CD4-positive, CD25-positive, alpha-beta regulatory T cell (primary cell): ENCODE data around the gene CCNT2. TPM values are rescaled to one million over a fixed set of nuclear protein-coding genes. Genes with fewer than 3 reads are reported as not detected.
A peak's percentile ranks its signal among the peaks of the same experiment; 100 is the strongest.

Source experiments
- ATAC-seq, 2 donors: fragments of 150-1000 bp; cut with Tn5 transposase; one replicate each; pipeline ENCODE4 v1.10.0; 2021; ENCODE audit warnings: low read depth in 2 of 2, moderate number of reproducible peaks in 2 of 2, moderate library complexity in 1 of 2
- DNase-seq, 3 donors: peaks; one replicate each; pipeline versions ENCODE4 v3.0.0 to v3.0.0-alpha.2; 2012 to 2022; ENCODE audit warnings: mixed read lengths in 1 of 3
- H3K27ac ChIP-seq: one replicate; pipeline ENCODE4 v1.7.0; 2013; ENCODE audit warnings: mild to moderate bottlenecking, low read length; ENCODE audit not compliant: insufficient read depth, poor library complexity, severe bottlenecking
- H3K27me3 ChIP-seq: one replicate; pipeline ENCODE4 v1.7.0; 2013; ENCODE audit warnings: low read length; ENCODE audit not compliant: control insufficient read depth, insufficient read depth
- H3K36me3 ChIP-seq: one replicate; pipeline ENCODE4 v1.7.0; 2013; ENCODE audit warnings: mild to moderate bottlenecking, low read length, moderate library complexity; ENCODE audit not compliant: control insufficient read depth, insufficient read depth
- H3K4me1 ChIP-seq: 2 replicates; pipeline ENCODE4 v1.7.0; 2013; ENCODE audit warnings: mild to moderate bottlenecking, low read length; ENCODE audit not compliant: insufficient read depth, control insufficient read depth, poor library complexity, severe bottlenecking
- H3K4me3 ChIP-seq: one replicate; pipeline ENCODE4 v1.7.0; 2013; ENCODE audit warnings: low read depth, mild to moderate bottlenecking, low read length, moderate library complexity
- H3K9me3 ChIP-seq, 2 experiments: 1 replicate in 1 of 2; 2 replicates in 1 of 2; pipeline ENCODE4 v1.7.0; 2013; ENCODE audit warnings: low read length in 2 of 2, mild to moderate bottlenecking in 1 of 2, moderate library complexity in 1 of 2; ENCODE audit not compliant: control insufficient read depth in 2 of 2
- H3K27ac Mint-ChIP-seq, 3 donors: one replicate each; pipeline ENCODE4 v1.8.0; 2020 to 2022; ENCODE audit warnings: mild to moderate bottlenecking in 3 of 3, mixed read lengths in 3 of 3, moderate library complexity in 2 of 3
- H3K27me3 Mint-ChIP-seq: one replicate; pipeline ENCODE4 v1.8.0; 2022; ENCODE audit warnings: mild to moderate bottlenecking, mixed read lengths
- H3K36me3 Mint-ChIP-seq: one replicate; pipeline ENCODE4 v1.8.0; 2020; ENCODE audit warnings: mixed read lengths
- H3K4me1 Mint-ChIP-seq, 4 donors: one replicate each; pipeline ENCODE4 v1.8.0; 2020 to 2022; ENCODE audit warnings: mixed read lengths in 4 of 4, mild to moderate bottlenecking in 1 of 4
- H3K4me3 Mint-ChIP-seq, 4 donors: one replicate each; pipeline ENCODE4 v1.8.0; 2020 to 2022; ENCODE audit warnings: mild to moderate bottlenecking in 4 of 4, mixed read lengths in 4 of 4, moderate library complexity in 3 of 4
- H3K9me3 Mint-ChIP-seq, 7 donors: one replicate each; pipeline ENCODE4 v1.8.0; 2020 to 2022; ENCODE audit warnings: mixed read lengths in 7 of 7, mild to moderate bottlenecking in 3 of 7, moderate library complexity in 2 of 7
- polyA plus RNA-seq, 4 donors: library from polyadenylated mRNA; unstranded; fragments of 300-500 nt; fragmentation: Illumina TruSeq; gene quantifications; one replicate each; pipeline ENCODE4 v1.2.3, GENCODE V29; 2021
- total RNA-seq: library from RNA; stranded (reverse); gene quantifications from one replicate; pipeline ENCODE4 v1.2.3, GENCODE V29; 2022

The CCNT2 gene
- total and polyA plus RNA-seq, 5 donors from 2014 or later, result 18.1 to 71.2 (median 26.2) TPM

DNA sequence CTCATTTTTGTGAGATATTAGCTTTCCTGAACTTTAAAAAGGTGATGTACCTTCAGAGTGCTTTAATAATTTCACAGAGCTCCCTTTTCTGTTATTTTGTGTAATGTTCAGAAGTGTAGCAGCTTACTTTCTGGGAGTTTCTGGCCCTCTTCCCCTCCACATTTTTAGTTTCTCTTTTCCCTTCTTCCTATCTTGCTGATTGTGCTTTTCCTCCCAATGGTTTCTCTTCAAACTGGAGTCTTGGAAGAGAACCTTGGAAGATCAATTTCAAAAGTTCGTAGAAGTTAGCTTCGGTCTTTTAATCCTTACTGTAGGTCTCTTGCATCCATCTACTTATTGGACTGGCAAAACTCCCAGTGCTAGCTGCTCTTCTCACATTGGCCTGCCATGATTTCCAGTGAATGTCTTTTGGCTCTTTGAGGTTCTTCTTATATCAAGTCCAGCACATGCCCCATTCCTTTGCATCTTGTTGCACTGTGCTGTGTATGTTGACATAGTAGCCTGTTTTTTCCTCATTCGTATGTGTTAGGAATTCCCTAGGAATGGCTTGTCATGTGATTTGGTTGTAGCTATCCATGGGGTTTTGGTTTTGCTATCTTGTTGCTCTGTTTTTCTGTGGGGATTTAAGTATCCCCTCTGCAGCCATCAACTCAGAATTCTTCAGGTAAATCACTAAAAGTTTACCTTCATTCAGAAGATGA lies 7.8 kb downstream of the CCNT2 start:
- Mint-ChIP-seq H3K9me3 (no peaks in the 10 kb centered on the region), H3K36me3 (peaks cover 26% of the 10 kb centered on the region), H3K4me1 (peaks cover 44 to 93% (median 73%) of the 10 kb centered on the region in 4 donors), H3K27me3 (no peaks in the 10 kb centered on the region), H3K27ac (peak overlapping the region in 1 of 3 donors; percentile 29), H3K4me3 (peak overlapping the region; percentile 59 to 78 (median 73))
- no peak for DNase-seq
- peaks cover 23% of the 10 kb centered on the region for H3K36me3 ChIP-seq
- peaks cover 70% of the 10 kb centered on the region for H3K4me1 ChIP-seq
- no peak for ATAC-seq
- no peaks in the 10 kb centered on the region for H3K27me3 ChIP-seq
- H3K4me3 ChIP-seq, result peak overlapping the region; percentile 49
- no peaks in the 10 kb centered on the region for H3K9me3 ChIP-seq
- H3K27ac ChIP-seq, result no peak overlapping the region

DNA sequence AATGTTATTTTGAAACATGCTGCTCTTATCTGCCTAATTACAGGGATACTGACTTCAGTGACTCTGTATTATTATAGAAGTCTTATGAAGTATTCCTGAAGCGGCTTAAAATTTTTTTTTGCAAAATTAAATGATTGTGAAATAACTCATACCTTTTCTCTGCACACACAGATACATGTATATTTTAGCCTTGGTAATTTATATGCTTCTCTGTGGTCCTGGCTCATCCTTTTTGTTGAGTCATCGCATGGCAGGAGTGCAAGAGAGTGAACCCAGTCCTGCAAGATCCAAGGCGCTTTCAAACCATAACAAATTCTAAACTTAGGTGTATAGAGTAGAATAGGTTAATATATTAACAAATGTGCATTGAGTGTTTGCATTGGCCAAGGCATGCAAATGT lies 8.6 kb downstream of the CCNT2 start:
- Histone ChIP-seq H3K27ac (no peak overlapping the region), H3K4me3 (peak overlapping the region; percentile 49), H3K27me3 (no peaks in the 10 kb centered on the region), H3K36me3 (peaks cover 23% of the 10 kb centered on the region), H3K4me1 (peaks cover 69% of the 10 kb centered on the region), H3K9me3 (no peaks in the 10 kb centered on the region)
- Mint-ChIP-seq H3K27me3 (no peaks in the 10 kb centered on the region), H3K4me1 (peaks cover 46 to 92% (median 72%) of the 10 kb centered on the region in 4 donors), H3K9me3 (no peaks in the 10 kb centered on the region), H3K4me3 (peak overlapping the region in 2 of 4 donors; percentile 28 to 32), H3K27ac (no peak overlapping the region), H3K36me3 (peaks cover 30% of the 10 kb centered on the region)
- no peak for ATAC-seq
- DNase-seq, result no peak

DNA sequence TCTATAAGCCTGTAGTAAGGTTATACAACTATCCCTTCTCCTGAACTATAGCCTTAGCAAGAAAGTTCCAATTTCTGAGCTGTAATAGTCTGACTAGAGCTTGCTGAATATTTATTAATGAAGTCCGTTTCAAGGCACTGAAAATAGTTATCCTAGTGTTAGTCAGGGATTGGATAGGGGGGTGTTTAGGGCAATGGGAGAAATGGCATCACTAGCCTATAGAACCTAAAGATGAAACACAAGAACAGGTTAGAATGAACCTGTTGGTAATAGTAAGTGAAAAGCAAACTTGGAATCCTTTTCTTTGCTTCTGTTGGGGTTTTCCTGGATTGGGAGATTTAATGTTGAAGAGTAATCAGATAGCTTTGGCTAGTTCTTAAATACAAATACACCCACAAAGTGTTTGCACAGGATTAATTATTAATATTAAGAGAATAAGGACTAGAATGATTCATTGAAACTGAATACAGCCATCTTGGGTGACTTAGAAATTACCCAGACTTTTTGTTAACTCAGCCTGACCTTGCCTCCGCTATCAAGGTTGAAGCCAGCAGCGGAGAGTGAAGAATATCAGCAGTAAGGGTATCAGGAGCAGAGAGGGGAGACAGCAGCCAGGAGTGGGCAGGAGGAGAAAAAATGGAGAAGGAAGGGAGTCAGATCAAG lies 14.4 kb downstream of the CCNT2 start:
- Histone ChIP-seq H3K4me3 (no peak overlapping the region), H3K27me3 (no peaks in the 10 kb centered on the region), H3K27ac (no peak overlapping the region), H3K36me3 (peaks cover 26% of the 10 kb centered on the region), H3K9me3 (no peaks in the 10 kb centered on the region), H3K4me1 (peaks cover 56% of the 10 kb centered on the region)
- Mint-ChIP-seq H3K27ac (peak overlapping the region; percentile 57 to 92 (median 63)), H3K9me3 (no peaks in the 10 kb centered on the region), H3K4me3 (peak overlapping the region; percentile 9 to 68 (median 44)), H3K36me3 (peaks cover 19% of the 10 kb centered on the region), H3K27me3 (no peaks in the 10 kb centered on the region), H3K4me1 (peaks cover 43 to 85% (median 75%) of the 10 kb centered on the region in 4 donors)
- ATAC-seq (no peak), DNase-seq (no peak)

DNA sequence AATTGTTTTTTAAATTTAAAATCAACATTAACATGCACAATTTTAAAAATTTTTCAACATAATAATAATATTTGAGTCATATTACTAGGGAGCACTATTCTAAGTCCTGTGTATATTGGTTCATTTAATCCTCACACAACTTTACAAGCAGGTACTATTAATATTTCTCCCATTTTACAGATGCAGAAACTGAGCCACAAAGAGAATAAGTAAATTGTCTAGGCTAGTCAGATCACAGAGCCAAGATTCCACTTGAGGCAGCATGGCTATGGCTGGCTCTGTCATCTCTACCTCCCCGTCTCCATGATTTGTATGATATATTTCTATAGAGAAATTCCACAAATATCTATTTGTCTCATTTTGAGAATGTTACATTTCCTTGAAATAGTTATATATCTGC lies 15.1 kb downstream of the CCNT2 start:
- H3K27ac Mint-ChIP-seq, result no peak overlapping the region
- ATAC-seq, result no peak
- H3K36me3 Mint-ChIP-seq, result peaks cover 21% of the 10 kb centered on the region
- H3K27ac ChIP-seq, result no peak overlapping the region
- peak overlapping the region in 1 of 4 donors; percentile 54 for H3K4me3 Mint-ChIP-seq
- H3K36me3 ChIP-seq, result peaks cover 34% of the 10 kb centered on the region
- H3K27me3 Mint-ChIP-seq, result no peaks in the 10 kb centered on the region
- no peaks in the 10 kb centered on the region for H3K27me3 ChIP-seq
- peaks cover 55% of the 10 kb centered on the region for H3K4me1 ChIP-seq
- no peak overlapping the region for H3K4me3 ChIP-seq
- H3K4me1 Mint-ChIP-seq, result peaks cover 45 to 86% (median 76%) of the 10 kb centered on the region in 4 donors
- H3K9me3 ChIP-seq, result no peaks in the 10 kb centered on the region
- no peak for DNase-seq
- no peaks in the 10 kb centered on the region for H3K9me3 Mint-ChIP-seq

DNA sequence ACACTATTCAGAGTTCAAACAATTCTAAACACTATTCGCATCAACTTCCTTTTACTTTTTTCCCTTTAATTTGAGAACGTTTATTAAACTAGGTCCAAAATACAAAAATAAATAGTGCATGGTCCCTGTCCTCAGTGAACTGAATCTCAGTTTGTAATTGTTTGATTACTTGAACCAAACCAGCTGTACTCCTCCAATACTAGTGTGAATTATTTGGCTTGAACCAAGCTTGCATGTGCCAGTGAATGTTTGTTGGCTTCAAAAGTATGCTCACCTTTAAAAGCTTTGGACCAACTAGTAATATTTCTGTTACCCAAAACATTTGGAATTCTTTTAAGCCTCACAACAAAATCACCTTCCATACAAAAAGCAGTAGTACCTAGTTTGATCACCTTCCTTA lies 15.5 kb downstream of the CCNT2 start:
- Mint-ChIP-seq H3K9me3 (no peaks in the 10 kb centered on the region), H3K27ac (no peak overlapping the region), H3K36me3 (peaks cover 21% of the 10 kb centered on the region), H3K27me3 (no peaks in the 10 kb centered on the region), H3K4me1 (peaks cover 45 to 83% (median 75%) of the 10 kb centered on the region in 4 donors), H3K4me3 (peak overlapping the region in 1 of 4 donors; percentile 38)
- H3K4me3 ChIP-seq, result peak overlapping the region; percentile 1
- H3K27me3 ChIP-seq, result no peaks in the 10 kb centered on the region
- no peak overlapping the region for H3K27ac ChIP-seq
- peaks cover 38% of the 10 kb centered on the region for H3K36me3 ChIP-seq
- no peaks in the 10 kb centered on the region for H3K9me3 ChIP-seq
- ATAC-seq (no peak), DNase-seq (no peak)
- peaks cover 54% of the 10 kb centered on the region for H3K4me1 ChIP-seq

DNA sequence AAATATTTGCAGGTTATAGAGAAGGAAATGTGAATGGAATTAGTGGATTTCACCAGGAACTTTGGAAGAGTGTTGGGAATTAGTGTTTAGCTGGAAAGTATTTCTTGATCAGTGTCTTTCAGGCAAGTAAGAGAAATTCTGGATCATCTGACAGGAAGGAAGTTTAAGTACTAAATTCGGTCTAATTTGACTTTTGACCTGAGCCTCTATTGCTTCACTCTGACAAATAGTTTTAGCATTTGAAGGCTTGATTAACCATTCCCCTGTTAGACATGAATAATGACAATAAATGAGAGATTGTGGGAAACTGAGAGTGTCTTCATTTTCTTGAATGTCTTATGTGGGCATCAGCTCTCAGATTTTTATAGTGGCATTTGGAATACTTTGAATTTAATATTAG lies 16.0 kb downstream of the CCNT2 start:
- Histone ChIP-seq H3K27ac (no peak overlapping the region), H3K27me3 (no peaks in the 10 kb centered on the region), H3K4me3 (peak overlapping the region; percentile 1), H3K9me3 (no peaks in the 10 kb centered on the region), H3K4me1 (peaks cover 51% of the 10 kb centered on the region), H3K36me3 (peaks cover 40% of the 10 kb centered on the region)
- ATAC-seq (no peak), DNase-seq (no peak)
- Mint-ChIP-seq H3K27ac (peak overlapping the region in 1 of 3 donors; percentile 10), H3K4me1 (peaks cover 45 to 79% (median 72%) of the 10 kb centered on the region in 4 donors), H3K4me3 (peak overlapping the region in 3 of 4 donors; percentile 38 to 51 (median 51)), H3K36me3 (peaks cover 23% of the 10 kb centered on the region), H3K9me3 (no peaks in the 10 kb centered on the region), H3K27me3 (no peaks in the 10 kb centered on the region)

DNA sequence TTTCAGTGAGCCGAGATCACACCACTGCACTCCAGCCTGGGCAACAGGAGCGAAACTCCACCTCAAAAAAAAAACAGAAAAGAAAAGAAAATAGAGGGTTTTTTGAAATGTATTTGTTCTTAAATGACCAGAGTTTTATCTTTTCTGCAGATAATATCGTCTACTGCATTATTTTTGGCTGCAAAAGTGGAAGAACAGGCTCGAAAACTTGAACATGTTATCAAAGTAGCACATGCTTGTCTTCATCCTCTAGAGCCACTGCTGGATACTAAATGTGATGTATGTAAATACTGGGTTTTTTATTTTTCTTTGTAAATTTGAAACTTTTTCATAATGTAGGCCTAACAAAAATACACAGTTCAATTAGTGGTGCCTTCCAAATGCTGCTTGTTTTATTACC lies 18.1 kb downstream of the CCNT2 start:
- DNase-seq (no peak), ATAC-seq (no peak)
- Mint-ChIP-seq H3K36me3 (peaks cover 26% of the 10 kb centered on the region), H3K4me3 (peak overlapping the region in 1 of 4 donors; percentile 15), H3K27me3 (no peaks in the 10 kb centered on the region), H3K9me3 (no peaks in the 10 kb centered on the region), H3K4me1 (peaks cover 39 to 62% (median 58%) of the 10 kb centered on the region in 4 donors), H3K27ac (no peak overlapping the region)
- Histone ChIP-seq H3K9me3 (no peaks in the 10 kb centered on the region), H3K27me3 (no peaks in the 10 kb centered on the region), H3K4me3 (no peak overlapping the region), H3K36me3 (peaks cover 55% of the 10 kb centered on the region), H3K27ac (no peak overlapping the region), H3K4me1 (peaks cover 43% of the 10 kb centered on the region)
